Fibroblast of the aortic adventitia (primary cell): ENCODE data around the gene TPD52L2. TPM values are rescaled to one million over a fixed set of nuclear protein-coding genes. Genes with fewer than 3 reads are reported as not detected.
"Not testable (repeated sequence)": the region's sequence is repeated elsewhere in the genome, so short reads cannot be mapped to it uniquely, and the experiment has no call there.

Experiments used
- DNase-seq: peaks from one replicate; pipeline ENCODE4 v3.0.0-alpha.2; 2010; ENCODE audit warnings: low read depth
- H3K4me3 ChIP-seq: 2 replicates; pipeline ENCODE4 v1.5.1; 2011; ENCODE audit warnings: low read depth, mild to moderate bottlenecking, control low read depth, low read length, moderate library complexity
- total RNA-seq: library from RNA; depleted of rRNA; stranded (reverse); fragments of >200 nt; gene quantifications from 2 replicates; pipeline ENCODE4 v1.2.3, GENCODE V29; 2012; ENCODE audit warnings: low replicate concordance
- TF ChIP-seq, protein P1 (sequence below): IDR thresholded peaks from 2 replicates; pipeline ENCODE4 v1.5.1; 2011; ENCODE audit warnings: mild to moderate bottlenecking, low read length, control low read depth, inconsistent platforms; ENCODE audit not compliant: insufficient read depth

TPD52L2 gene
- total RNA-seq, 1 donor = 136 TPM

DNA sequence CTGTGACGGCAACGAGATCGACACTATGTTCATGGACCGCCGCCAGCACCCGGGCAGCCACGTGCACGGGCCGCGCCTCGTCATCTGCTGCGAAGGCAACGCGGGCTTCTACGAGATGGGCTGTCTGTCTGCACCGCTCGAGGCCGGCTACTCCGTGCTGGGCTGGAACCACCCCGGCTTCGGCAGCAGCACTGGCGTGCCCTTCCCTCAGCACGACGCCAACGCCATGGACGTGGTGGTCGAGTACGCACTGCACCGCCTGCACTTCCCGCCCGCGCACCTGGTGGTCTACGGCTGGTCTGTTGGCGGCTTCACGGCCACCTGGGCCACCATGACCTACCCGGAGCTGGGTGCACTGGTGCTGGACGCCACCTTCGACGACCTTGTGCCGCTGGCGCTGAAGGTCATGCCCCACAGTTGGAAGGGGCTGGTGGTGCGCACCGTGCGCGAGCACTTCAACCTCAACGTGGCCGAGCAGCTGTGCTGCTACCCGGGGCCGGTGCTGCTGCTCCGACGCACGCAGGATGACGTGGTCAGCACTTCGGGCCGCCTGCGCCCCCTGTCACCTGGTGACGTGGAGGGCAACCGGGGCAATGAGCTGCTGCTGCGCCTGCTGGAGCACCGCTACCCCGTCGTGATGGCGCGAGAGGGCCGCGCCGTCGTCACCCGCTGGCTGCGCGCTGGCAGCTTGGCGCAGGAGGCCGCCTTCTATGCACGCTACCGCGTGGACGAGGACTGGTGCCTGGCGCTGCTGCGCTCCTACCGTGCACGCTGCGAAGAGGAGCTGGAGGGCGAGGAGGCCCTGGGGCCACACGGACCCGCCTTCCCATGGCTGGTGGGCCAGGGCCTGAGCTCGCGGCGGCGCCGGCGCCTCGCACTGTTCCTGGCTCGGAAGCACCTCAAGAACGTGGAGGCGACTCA lies 2.8 kb upstream of the TPD52L2 start:
- no peak for DNase-seq
- no peak overlapping the region for H3K4me3 ChIP-seq
- TF ChIP-seq, protein P1, sequence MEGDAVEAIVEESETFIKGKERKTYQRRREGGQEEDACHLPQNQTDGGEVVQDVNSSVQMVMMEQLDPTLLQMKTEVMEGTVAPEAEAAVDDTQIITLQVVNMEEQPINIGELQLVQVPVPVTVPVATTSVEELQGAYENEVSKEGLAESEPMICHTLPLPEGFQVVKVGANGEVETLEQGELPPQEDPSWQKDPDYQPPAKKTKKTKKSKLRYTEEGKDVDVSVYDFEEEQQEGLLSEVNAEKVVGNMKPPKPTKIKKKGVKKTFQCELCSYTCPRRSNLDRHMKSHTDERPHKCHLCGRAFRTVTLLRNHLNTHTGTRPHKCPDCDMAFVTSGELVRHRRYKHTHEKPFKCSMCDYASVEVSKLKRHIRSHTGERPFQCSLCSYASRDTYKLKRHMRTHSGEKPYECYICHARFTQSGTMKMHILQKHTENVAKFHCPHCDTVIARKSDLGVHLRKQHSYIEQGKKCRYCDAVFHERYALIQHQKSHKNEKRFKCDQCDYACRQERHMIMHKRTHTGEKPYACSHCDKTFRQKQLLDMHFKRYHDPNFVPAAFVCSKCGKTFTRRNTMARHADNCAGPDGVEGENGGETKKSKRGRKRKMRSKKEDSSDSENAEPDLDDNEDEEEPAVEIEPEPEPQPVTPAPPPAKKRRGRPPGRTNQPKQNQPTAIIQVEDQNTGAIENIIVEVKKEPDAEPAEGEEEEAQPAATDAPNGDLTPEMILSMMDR = no peak

DNA sequence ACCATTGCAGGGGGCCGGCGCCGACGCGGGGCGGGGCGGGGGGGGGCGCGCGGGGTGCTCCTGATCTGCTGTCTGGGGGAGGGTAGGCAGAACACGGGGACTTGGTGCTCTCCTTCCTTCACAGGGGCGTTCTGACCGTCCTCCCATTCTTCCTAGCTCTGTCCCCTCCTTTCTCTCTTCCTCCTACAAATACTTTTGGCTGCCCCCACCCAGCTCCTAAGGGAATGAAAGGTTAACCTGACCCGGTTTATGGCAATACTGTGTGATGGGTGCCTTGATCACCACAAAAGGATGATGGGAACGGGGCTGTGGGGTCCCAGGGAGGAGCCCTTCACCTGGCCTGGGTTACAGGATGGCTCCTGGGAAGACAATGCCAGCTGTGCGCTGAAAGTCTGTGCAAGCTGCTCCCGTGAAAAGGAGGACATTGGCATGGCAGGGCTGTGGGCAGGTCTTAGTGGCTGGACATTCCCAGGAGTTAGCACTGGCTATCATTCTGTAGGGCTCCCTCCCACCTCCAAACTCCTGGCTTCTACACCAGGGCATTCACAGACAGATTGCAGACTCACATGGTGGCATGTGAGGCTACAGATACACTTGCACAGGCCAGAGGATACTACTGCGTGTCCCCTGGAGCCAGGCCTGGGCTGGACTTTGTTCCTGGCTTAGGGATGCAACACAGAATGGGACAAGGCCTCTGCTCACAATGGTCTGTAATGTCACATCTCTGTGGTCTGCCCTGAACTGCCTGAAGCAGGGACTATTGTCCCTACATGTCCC lies 1.9 kb upstream of the TPD52L2 start:
- no peak for DNase-seq
- H3K4me3 ChIP-seq = peak overlapping the region; percentile 97
- TF ChIP-seq, protein P1 = no peak

DNA sequence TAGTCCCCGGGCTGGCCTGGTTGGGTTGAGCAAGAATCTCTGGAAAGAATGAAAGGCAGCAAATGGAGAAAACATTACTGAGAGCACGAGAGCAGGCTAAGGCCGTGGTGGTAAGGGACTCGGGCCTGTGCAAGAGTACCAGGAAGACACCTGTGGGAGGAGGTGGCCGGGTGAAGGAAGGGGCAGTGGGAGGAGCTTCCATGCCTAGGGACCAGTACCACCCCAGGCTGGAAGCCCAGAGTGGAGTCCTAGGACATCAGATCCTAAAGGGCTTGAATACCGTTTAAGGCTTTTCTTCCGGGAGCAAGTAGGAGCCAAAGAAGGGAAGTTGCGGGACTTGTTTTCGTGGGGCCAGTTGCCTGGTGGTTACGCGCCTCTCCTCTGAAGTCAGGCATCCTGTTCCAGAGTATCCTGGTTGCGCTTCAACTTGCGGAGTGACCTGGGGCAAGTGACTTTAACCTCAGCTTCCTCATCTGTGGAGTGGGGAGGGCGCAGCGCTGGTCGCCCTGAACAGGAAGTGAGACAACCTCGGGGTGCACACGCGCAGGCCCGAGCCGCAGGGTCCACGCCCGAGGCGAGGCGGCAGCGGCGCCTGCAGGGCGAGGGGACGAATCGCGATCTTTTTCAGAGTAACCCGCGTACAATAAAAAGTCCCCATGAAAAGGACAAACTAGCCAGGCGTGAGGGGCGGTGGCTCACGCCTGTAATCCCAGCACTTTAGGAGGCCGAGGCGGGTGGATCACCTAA lies 1.1 kb upstream of the TPD52L2 start:
- peak; percentile 72 for DNase-seq
- peak overlapping the region; percentile 97 for H3K4me3 ChIP-seq
- TF ChIP-seq, protein P1 = peak; percentile 69

DNA sequence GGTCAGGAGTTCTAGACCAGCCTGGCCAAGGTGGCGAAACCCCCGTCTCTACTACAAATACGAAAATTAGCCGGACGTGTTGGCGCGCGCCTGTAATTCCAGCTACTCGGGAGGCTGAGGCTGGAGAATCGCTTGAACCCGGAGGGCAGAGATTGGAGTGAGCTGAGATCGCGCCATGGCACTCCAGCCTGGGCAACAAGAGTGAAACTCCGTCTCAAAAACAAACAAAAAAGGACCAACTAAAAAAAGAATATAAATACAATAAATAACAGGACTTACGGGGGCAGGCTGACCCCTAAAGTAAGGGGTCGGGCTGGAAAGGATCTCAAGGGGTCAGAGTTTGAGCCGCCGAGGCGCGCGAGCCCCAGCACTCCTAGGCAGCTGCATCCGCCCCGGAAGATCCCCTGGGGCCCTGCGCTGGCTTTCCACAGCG lies 509 bp upstream of the TPD52L2 start:
- H3K4me3 ChIP-seq = peak overlapping the region; percentile 97
- TF ChIP-seq, protein P1 = no peak
- DNase-seq = no peak

DNA sequence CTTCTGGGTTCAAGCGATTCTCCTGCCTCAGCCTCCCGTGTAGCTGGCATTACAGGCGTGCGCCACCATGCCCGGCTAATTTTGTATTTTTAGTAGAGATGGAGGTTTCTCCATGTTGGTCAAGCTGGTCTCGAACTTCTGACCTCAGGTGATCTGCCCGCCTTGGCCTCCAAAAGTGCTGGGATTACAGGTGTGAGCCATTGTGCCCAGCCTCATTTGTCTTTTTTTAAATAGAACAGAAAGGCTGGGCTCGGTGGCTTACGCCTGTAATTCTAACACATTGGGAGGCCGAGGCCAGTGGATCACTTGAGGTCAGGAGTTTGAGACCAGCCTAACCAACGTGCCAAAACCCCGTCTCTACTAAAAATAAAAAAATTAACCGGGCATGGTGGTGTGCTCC lies 2.0 kb downstream of the TPD52L2 start:
- H3K4me3 ChIP-seq, DNase-seq: not testable (repeated sequence)

DNA sequence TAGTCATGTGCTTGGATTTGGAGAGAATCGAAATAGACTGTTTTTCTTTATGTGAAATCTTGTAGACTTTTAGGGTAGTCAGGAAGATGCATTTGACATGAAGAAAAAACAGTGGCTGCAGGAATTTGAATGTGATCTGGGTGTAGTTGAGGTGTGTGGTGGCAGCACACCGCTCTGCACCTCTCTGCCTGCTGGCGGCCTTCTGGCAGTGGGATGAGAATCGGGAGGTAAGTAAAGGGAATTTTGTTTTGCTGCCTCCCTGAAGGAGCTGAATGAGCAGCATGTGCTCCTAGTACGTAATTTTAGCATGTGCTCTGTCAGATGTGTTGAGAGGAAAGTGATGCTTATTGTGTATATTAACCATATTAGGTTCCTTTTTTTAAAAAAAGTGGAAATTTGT lies 3.2 kb downstream of the TPD52L2 start:
- TF ChIP-seq, protein P1 = no peak
- no peak for DNase-seq
- no peak overlapping the region for H3K4me3 ChIP-seq

DNA sequence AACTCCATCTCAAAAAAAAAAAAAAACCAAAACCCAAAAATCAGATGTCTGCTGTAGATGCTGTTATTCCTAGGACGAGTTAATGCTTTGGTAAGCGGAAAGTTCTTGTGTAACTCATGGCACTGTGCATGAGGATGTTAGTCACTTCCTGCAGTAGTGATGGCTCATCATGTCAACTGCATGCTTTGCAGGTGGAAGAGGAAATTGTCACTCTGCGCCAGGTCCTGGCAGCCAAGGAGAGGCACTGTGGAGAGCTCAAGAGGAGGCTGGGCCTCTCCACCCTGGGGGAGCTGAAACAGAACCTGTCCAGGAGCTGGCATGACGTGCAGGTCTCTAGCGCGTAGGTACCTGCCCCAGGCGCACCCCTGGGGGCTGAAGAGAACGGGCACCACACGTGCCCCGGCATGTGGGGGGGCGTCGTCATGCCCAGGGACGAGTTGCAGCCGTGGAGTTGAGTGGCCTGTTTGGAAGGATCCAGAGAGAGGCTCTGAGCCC lies 8.5 kb downstream of the TPD52L2 start:
- no peak overlapping the region for H3K4me3 ChIP-seq
- TF ChIP-seq, protein P1 = no peak
- DNase-seq = peak; percentile 77

DNA sequence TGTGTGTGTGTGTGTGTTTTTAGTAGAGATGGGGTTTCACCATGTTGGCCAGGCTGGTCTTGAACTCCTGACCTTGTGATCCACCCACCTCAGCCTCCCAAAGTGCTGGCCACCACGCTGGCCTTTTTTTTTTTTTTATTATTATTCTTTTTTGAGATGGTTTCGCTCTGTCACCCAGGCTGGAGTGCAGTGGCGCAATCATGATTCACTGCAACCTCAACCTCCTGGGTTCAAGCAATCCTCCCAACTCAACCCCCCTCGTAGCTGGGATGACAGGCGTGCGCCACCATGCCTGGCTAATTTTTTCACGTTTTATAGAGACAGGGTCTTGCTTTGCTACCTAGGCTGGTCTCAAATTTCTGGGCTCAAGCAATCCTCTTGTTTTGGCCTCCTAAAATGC lies 9.2 kb downstream of the TPD52L2 start:
- DNase-seq, H3K4me3 ChIP-seq: not testable (repeated sequence)
